Osteoblast (primary cell): ENCODE results near the gene OR4F6. TPM values are rescaled to one million over a fixed set of nuclear protein-coding genes. Genes with fewer than 3 reads are reported as not detected.

ENCODE experiments used
- DNase-seq: peaks from one replicate; pipeline ENCODE4 v3.0.0; 2011; ENCODE audit warnings: low spot score, mixed read lengths; ENCODE audit not compliant: insufficient read length; ENCODE audit errors: missing footprints
- H2AFZ ChIP-seq: 2 replicates; pipeline ENCODE4 v1.6.0; 2011; ENCODE audit warnings: mild to moderate bottlenecking, low read length
- H3K27ac ChIP-seq: 2 replicates; pipeline ENCODE4 v1.5.1; 2011; ENCODE audit warnings: mild to moderate bottlenecking, low read depth, low read length, moderate library complexity
- H3K27me3 ChIP-seq: 2 replicates; pipeline ENCODE4 v1.6.0; 2012; ENCODE audit warnings: mild to moderate bottlenecking, control low read depth, inconsistent platforms, low read length, moderate library complexity; ENCODE audit not compliant: insufficient read depth
- H3K36me3 ChIP-seq: 2 replicates; pipeline ENCODE4 v1.5.1; 2011; ENCODE audit warnings: mild to moderate bottlenecking, low read length, control low read depth, moderate library complexity; ENCODE audit not compliant: insufficient read depth
- H3K4me1 ChIP-seq: 2 replicates; pipeline ENCODE4 v1.5.1; 2011; ENCODE audit warnings: mild to moderate bottlenecking, low read length, control low read depth, moderate library complexity; ENCODE audit not compliant: insufficient read depth
- H3K4me2 ChIP-seq: 2 replicates; pipeline ENCODE4 v1.6.0; 2011; ENCODE audit warnings: mild to moderate bottlenecking, low read length; ENCODE audit not compliant: insufficient read depth
- H3K4me3 ChIP-seq: fragments of 200-600 bp; sonication (generic); 3 replicates; pipeline ENCODE4 v1.5.1; 2012; ENCODE audit warnings: mild to moderate bottlenecking, low read length, inconsistent platforms; ENCODE audit not compliant: insufficient read depth
- H3K79me2 ChIP-seq: 2 replicates; pipeline ENCODE4 v1.6.0; 2012; ENCODE audit warnings: mild to moderate bottlenecking, low read length, control low read depth, inconsistent platforms; ENCODE audit not compliant: insufficient read depth
- H3K9me3 ChIP-seq: 2 replicates; pipeline ENCODE4 v1.5.1; 2011; ENCODE audit warnings: low read depth, low read length, control low read depth
- H4K20me1 ChIP-seq: 2 replicates; pipeline ENCODE4 v1.6.0; 2012; ENCODE audit warnings: mild to moderate bottlenecking, low read length, control low read depth; ENCODE audit not compliant: insufficient read depth
- total RNA-seq: library from RNA; depleted of rRNA; stranded (reverse); fragments of >200 nt; gene quantifications from 2 replicates; pipeline ENCODE4 v1.2.3, GENCODE V29; 2012
- TF ChIP-seq, protein P1 (sequence below): IDR thresholded peaks from 2 replicates; pipeline ENCODE4 v1.5.1; 2011; ENCODE audit warnings: mild to moderate bottlenecking, low read depth, low read length, moderate library complexity; ENCODE audit errors: extremely low read depth

OR4F6 gene
- total RNA-seq, 1 donor = not detected

DNA sequence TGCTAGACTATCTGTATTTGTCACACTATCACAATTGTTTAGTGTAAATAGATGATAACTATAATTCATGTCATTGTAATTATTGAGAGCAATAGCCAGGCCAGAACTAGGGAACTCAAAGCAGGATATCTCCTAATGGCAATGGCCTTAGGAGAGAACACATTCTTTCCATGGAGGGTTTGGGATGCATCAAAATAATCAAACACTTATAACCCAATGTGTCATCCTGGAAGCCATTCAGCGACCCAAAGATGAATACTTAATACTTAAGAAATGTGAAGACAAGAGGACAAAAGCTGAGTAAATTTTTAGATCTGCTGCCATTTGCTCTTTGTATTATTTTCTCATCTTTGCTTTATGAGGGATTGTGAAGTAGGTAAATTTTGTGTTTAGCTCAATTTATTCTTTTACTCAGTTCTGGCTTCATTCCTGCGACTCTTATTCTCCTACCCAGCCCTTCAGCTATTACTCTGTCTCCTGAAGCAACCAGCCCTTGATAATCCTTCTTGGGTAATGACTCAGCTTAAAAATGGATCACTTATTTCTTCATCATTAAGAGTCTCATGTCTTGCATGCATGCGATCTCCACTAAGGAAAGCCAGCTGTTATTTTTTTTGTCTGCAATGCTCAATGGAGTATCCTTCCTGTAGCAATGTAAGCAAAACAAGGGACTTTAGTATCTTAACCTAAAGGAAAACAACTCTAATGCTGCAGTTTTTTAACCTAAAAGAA, 10.7 kb downstream of the OR4F6 start:
- no peak overlapping the region for H3K4me2 ChIP-seq
- no peaks in the 10 kb centered on the region for H3K36me3 ChIP-seq
- no peaks in the 10 kb centered on the region for H3K79me2 ChIP-seq
- no peak overlapping the region for H3K4me3 ChIP-seq
- H3K4me1 ChIP-seq = no peaks in the 10 kb centered on the region
- TF ChIP-seq, protein P1, sequence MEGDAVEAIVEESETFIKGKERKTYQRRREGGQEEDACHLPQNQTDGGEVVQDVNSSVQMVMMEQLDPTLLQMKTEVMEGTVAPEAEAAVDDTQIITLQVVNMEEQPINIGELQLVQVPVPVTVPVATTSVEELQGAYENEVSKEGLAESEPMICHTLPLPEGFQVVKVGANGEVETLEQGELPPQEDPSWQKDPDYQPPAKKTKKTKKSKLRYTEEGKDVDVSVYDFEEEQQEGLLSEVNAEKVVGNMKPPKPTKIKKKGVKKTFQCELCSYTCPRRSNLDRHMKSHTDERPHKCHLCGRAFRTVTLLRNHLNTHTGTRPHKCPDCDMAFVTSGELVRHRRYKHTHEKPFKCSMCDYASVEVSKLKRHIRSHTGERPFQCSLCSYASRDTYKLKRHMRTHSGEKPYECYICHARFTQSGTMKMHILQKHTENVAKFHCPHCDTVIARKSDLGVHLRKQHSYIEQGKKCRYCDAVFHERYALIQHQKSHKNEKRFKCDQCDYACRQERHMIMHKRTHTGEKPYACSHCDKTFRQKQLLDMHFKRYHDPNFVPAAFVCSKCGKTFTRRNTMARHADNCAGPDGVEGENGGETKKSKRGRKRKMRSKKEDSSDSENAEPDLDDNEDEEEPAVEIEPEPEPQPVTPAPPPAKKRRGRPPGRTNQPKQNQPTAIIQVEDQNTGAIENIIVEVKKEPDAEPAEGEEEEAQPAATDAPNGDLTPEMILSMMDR = no peak
- no peak overlapping the region for H3K27ac ChIP-seq
- no peaks in the 10 kb centered on the region for H3K9me3 ChIP-seq
- no peak for DNase-seq
- H3K27me3 ChIP-seq = no peaks in the 10 kb centered on the region
- no peak overlapping the region for H2AFZ ChIP-seq
- no peaks in the 10 kb centered on the region for H4K20me1 ChIP-seq

DNA sequence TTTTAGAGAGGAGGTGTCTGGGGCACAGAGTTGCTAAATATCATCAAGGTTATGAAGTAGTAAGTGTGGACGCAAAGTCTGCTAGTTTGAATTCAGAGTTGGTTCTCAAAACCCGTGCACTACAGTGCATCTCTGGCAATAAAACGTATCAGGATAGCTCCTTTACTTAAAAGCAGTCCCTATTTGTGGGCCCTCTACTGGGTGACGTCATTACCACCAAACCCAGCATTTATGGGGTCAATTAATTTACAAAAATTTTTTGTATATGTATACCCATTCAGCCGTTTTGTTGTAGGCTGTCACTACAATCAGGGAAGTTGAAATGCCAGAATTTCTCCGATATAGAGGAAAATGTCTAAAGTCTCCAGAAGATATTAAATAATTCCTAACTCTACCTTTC, 17.5 kb downstream of the OR4F6 start:
- no peaks in the 10 kb centered on the region for H3K36me3 ChIP-seq
- H3K4me1 ChIP-seq = no peaks in the 10 kb centered on the region
- TF ChIP-seq, protein P1 = no peak
- DNase-seq = no peak
- H2AFZ ChIP-seq = no peak overlapping the region
- H4K20me1 ChIP-seq = no peaks in the 10 kb centered on the region
- H3K4me2 ChIP-seq = no peak overlapping the region
- no peak overlapping the region for H3K4me3 ChIP-seq
- no peaks in the 10 kb centered on the region for H3K9me3 ChIP-seq
- H3K27ac ChIP-seq = no peak overlapping the region
- H3K79me2 ChIP-seq = no peaks in the 10 kb centered on the region
- no peaks in the 10 kb centered on the region for H3K27me3 ChIP-seq

DNA sequence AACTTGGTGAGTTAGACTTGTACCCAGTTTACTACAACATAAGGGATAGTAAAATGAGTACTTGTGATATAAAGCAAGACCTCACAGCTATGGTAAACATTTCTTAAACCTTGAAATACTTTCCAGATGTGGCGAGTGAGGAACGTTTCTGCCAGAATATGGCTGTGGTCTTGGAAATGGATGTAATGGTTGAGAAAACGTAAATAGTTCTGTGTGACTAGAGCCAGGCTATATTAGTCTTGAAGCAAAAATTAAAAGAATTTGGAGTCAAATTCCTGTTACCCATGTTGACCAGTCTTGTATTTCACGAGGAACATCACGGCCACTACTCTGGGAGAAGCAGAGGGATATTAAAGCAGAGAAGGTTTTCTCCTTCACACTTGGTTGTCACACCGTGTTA, 23.9 kb downstream of the OR4F6 start:
- Histone ChIP-seq H3K9me3 (no peaks in the 10 kb centered on the region), H3K27me3 (no peaks in the 10 kb centered on the region), H3K79me2 (no peaks in the 10 kb centered on the region), H3K4me1 (no peaks in the 10 kb centered on the region), H4K20me1 (no peaks in the 10 kb centered on the region), H2AFZ (no peak overlapping the region), H3K4me2 (no peak overlapping the region), H3K4me3 (no peak overlapping the region), H3K27ac (no peak overlapping the region), H3K36me3 (no peaks in the 10 kb centered on the region)
- no peak for DNase-seq
- TF ChIP-seq, protein P1 = no peak

DNA sequence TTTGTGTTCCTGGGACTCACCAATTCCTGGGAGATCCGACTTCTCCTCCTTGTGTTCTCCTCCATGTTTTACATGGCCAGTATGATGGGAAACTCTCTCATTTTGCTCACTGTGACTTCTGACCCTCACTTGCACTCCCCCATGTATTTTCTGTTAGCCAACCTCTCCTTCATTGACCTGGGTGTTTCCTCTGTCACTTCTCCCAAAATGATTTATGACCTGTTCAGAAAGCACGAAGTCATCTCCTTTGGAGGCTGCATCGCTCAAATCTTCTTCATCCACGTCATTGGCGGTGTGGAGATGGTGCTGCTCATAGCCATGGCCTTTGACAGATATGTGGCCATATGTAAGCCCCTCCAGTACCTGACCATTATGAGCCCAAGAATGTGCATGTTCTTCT, 25.5 kb downstream of the OR4F6 start:
- peak; percentile 18 for DNase-seq
- no peaks in the 10 kb centered on the region for H3K9me3 ChIP-seq
- H2AFZ ChIP-seq = no peak overlapping the region
- no peak overlapping the region for H3K27ac ChIP-seq
- H3K4me1 ChIP-seq = no peaks in the 10 kb centered on the region
- no peak overlapping the region for H3K4me3 ChIP-seq
- H3K4me2 ChIP-seq = no peak overlapping the region
- H3K79me2 ChIP-seq = no peaks in the 10 kb centered on the region
- H3K36me3 ChIP-seq = no peaks in the 10 kb centered on the region
- no peaks in the 10 kb centered on the region for H3K27me3 ChIP-seq
- TF ChIP-seq, protein P1 = no peak
- H4K20me1 ChIP-seq = no peaks in the 10 kb centered on the region
